Measurements from ENCODE around the gene EPHX1.
A peak's percentile ranks its signal among the peaks of the same experiment; 100 is the strongest.

Gene EPHX1

DNA sequence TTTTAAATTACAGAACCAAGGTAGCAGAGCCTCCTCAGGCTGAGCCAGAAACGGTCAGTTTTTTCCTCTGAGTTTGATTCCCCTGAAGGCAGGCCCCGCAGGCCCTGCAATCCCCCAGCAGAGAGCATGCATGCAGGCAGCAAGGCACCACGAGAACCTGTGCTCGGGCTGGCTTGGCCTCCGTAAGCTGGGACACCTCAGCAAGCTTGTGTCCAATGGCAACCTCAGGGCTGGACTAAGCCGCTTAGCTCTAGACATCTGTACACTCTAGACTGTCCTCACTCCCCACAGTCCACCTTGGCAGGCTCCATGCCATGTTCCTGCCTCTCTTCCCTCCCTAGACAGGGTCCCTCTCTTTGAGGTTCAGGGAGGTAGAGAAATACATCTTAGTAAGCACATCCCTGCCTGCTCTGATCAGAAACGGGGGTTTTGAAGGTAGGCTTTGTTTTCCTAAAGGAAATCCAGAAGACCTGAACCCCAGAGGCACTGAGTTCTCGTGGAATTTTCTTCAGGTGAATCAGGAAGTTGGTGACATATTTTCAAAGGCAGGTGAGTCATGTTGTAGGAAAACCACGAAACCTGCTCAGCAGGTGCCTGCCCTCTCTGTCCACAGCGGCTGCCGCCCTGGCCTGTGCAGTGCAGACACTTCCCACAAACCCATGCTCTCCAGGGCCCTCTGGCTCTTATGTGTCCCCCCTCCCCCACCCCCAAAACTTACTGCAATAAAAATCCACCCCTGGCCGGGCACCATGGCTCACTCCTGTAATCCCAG is 65.3 kb downstream of the EPHX1 start:
- TF ChIP-seq, protein P1, sequence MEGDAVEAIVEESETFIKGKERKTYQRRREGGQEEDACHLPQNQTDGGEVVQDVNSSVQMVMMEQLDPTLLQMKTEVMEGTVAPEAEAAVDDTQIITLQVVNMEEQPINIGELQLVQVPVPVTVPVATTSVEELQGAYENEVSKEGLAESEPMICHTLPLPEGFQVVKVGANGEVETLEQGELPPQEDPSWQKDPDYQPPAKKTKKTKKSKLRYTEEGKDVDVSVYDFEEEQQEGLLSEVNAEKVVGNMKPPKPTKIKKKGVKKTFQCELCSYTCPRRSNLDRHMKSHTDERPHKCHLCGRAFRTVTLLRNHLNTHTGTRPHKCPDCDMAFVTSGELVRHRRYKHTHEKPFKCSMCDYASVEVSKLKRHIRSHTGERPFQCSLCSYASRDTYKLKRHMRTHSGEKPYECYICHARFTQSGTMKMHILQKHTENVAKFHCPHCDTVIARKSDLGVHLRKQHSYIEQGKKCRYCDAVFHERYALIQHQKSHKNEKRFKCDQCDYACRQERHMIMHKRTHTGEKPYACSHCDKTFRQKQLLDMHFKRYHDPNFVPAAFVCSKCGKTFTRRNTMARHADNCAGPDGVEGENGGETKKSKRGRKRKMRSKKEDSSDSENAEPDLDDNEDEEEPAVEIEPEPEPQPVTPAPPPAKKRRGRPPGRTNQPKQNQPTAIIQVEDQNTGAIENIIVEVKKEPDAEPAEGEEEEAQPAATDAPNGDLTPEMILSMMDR (IDR thresholded peaks at IDR 0.05), result no peak
- TF ChIP-seq ZFX (IDR thresholded peaks at IDR 0.05; ENCODE audit: borderline replicate concordance), result no peak
- peak overlapping the region; percentile 54 for H3K27ac ChIP-seq

GRCh38 chr1:225876900-225877510 is 67.1 kb downstream of the EPHX1 start:
- H3K27ac ChIP-seq, result no peak overlapping the region

GRCh38 chr1:225877580-225877979 is 67.7 kb downstream of the EPHX1 start:
- TF ChIP-seq, protein P1 (IDR thresholded peaks at IDR 0.05), result peak; percentile 77
- TF ChIP-seq ZFX (IDR thresholded peaks at IDR 0.05; ENCODE audit: borderline replicate concordance), result no peak
- H3K27ac ChIP-seq, result no peak overlapping the region

More at GRCh38 chr1:225876900-225877510, 67.1 kb downstream of the EPHX1 start:
- TF ChIP-seq, protein P1 (IDR thresholded peaks at IDR 0.05), result no peak
- no peak for TF ChIP-seq ZFX (IDR thresholded peaks at IDR 0.05; ENCODE audit: borderline replicate concordance)

GRCh38 chr1:225878282-225878681 is 68.4 kb downstream of the EPHX1 start:
- H3K27ac ChIP-seq, result no peak overlapping the region
- TF ChIP-seq, protein P1 (IDR thresholded peaks at IDR 0.05), result no peak
- TF ChIP-seq ZFX (IDR thresholded peaks at IDR 0.05; ENCODE audit: borderline replicate concordance), result no peak

DNA sequence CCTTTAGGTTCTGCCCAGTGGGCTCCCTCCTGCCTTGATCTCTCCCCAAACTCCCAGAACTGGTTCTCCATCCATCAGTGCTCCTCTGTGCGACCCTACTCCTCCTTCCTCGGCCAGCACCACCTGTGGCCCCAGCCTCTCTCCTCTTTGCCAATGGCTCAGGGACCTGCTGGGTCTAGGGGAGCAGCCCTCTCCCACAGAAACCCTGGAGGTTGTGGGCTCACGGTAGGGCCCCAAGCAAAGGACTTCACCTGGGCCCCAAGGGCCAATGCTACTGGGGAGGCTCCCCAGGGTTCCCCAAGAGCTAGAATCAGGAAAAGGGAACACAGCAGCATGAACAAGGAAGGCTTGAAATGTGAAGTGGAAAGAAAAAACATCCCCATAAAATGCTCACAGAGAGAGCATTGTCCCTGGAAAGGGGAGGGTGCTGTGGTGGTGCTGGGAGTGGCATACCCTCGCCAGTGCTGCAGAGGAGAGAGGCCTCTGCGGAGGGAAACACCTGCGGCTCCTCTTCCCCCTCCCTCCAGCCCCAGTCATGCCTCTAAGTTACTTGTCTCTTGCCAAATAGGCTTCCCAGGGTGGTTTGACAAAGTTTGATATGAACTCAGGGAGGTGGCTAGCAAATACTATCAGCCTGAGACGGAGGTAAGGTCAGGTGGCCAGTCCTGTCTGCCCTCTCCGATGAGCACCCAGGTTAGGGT is 69.7 kb downstream of the EPHX1 start:
- H3K27ac ChIP-seq, result no peak overlapping the region
- TF ChIP-seq ZFX (IDR thresholded peaks at IDR 0.05; ENCODE audit: borderline replicate concordance), result no peak
- TF ChIP-seq, protein P1 (IDR thresholded peaks at IDR 0.05), result no peak

- no peak for TF ChIP-seq ZFX (IDR thresholded peaks at IDR 0.05; ENCODE audit: borderline replicate concordance)
- TF ChIP-seq, protein P1 (IDR thresholded peaks at IDR 0.05), result no peak
- no peak overlapping the region for H3K27ac ChIP-seq
Measured at GRCh38 chr1:225880222-225880588, 70.3 kb downstream of the EPHX1 start.
